HG03196 (cell line): Measurements from ENCODE around the gene DET1.
"Not testable (repeated sequence)": the region's sequence is repeated elsewhere in the genome, so short reads cannot be mapped to it uniquely, and the experiment has no call there.

ENCODE experiments used
- ATAC-seq: cut with Tn5 transposase; IDR thresholded peaks from one replicate; pipeline ENCODE4 v1.9.1; 2021; ENCODE audit not compliant: unreplicated experiment

Gene DET1

GRCh38 chr15:88546248-88547129 lies at the start of gene DET1:
DET1 (minus strand) TSS chr15:88546681; CDS start chr15:88531705, 14,976 bp downstream.
- ATAC-seq, result peak; percentile 99

- ATAC-seq, result no peak
Observed at GRCh38 chr15:88591384-88591783, 44.9 kb upstream of the DET1 start.

DNA sequence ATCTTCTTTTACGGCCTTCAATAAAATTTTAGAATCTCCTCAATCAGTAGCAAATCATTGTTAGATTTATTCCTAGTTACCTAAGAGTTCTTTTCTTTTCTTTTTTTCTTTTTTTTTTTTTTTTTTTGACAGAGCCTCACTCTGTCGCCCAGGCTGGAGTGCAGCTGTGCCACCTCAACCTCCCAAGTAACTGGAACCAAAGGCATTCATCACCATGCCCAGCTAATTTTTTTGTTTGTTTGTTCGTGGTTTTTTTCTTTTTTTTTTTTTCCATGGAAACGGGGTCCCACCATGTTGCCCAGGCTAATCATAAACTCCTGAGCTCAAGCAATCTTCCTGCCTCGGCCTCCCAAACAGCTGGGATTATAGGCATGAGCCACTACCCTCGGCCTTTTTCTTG lies 44.3 kb upstream of the DET1 start:
- ATAC-seq, result no peak

- no peak for ATAC-seq
Observed at GRCh38 chr15:88586401-88587162, 40.1 kb upstream of the DET1 start.

- ATAC-seq, result no peak
Observed at GRCh38 chr15:88580532-88580931, 34.1 kb upstream of the DET1 start.

GRCh38 chr15:88579322-88579721 lies 32.8 kb upstream of the DET1 start:
- ATAC-seq, result no peak

- ATAC-seq, result no peak
Observed at GRCh38 chr15:88574655-88575054, 28.2 kb upstream of the DET1 start.

DNA sequence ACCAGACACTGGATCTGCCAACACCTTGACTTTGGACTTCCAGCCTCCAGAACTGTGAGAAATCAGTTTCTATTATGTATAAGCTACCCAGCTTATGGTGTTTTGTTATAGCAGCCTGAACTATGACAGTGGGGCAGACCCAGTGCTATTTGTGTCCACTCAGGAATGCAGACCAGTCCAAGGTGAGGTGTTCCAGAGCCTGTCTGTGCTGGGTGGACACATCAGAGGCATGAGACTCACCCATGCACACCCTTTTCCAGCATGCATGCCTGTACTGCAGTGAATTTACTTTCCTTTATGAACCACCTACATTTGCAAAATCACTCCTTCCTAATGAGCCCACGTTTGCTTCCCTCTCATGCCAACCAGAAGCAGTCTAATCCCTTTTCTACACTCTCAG lies 27.6 kb upstream of the DET1 start:
- no peak for ATAC-seq

- no peak for ATAC-seq
Observed at GRCh38 chr15:88571852-88572259, 25.4 kb upstream of the DET1 start.

DNA sequence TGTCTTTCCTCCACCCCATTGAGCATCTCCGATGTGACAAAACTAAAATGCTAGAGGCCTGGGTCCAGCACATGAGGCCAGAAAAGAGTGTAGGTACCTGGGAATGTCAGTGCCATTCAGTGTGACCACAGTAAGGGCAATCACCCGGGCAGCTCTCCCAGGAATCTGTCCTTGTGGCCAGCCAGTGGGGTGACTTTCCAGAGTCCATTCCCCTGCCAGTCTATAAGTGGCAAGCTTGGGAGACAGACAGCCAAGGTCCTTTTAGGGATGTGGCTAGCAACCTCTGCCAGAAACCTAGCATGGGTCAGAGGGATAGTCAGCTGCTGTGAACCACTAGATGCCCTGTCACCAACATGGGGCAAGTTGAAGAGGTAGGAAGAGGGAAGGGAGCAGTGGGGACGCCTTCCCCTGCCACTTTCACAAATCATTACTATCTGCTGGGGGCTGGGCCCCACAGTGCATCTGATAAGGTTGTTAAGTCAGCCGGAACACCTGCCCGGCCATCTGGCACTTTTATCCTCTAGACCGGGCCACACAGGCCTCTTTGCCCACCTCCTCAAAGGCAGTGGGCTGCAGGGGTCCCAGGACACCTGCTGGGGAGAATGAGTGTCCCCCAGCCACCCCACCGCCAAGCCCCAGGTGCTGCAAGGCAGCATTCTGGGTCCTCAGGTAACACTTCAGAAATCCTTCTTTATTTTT lies 24.8 kb upstream of the DET1 start:
- no peak for ATAC-seq

GRCh38 chr15:88568589-88568988 lies 22.1 kb upstream of the DET1 start:
- ATAC-seq, result no peak

DNA sequence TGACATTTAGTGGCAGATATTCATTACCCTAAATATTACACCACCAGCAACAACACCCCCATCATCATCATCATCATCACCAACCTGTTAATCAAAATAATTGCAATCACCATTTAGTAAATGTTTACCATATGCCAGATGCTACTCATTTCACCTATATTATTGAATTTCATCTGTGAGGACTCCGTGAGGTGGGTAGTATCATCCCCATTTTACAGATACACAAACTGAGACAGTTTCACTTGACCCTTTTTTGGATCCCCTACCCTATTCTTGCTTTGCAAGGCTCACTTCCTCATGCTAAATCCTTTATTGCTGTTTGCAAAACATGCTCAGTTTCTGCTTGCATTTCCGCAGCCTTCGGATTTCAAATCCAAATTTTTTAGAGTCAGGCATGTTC lies 18.3 kb upstream of the DET1 start:
- no peak for ATAC-seq

GRCh38 chr15:88563638-88564037 lies 17.2 kb upstream of the DET1 start:
- no peak for ATAC-seq

DNA sequence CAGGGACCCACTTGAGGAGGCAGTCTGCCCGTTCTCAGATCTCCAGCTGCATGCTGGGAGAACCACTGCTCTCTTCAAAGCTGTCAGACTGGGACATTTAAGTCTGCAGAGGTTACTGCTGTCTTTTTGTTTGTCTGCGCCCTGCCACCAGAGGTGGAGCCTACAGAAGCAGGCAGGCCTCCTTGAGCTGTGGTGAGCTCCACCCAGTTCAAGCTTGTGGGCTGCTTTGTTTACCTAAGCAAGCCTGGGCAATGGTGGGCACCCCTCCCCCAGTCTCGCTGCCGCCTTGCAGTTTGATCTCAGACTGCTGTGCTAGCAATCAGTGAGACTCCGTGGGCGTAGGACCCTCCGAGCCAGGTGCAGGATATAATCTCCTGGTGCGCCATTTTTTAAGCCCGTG lies 13.1 kb upstream of the DET1 start:
- not testable (repeated sequence) for ATAC-seq

GRCh38 chr15:88558026-88558425 lies 11.5 kb upstream of the DET1 start:
- ATAC-seq, result not testable (repeated sequence)

- ATAC-seq, result not testable (repeated sequence)
Observed at GRCh38 chr15:88548009-88548408, 1.5 kb upstream of the DET1 start.

DNA sequence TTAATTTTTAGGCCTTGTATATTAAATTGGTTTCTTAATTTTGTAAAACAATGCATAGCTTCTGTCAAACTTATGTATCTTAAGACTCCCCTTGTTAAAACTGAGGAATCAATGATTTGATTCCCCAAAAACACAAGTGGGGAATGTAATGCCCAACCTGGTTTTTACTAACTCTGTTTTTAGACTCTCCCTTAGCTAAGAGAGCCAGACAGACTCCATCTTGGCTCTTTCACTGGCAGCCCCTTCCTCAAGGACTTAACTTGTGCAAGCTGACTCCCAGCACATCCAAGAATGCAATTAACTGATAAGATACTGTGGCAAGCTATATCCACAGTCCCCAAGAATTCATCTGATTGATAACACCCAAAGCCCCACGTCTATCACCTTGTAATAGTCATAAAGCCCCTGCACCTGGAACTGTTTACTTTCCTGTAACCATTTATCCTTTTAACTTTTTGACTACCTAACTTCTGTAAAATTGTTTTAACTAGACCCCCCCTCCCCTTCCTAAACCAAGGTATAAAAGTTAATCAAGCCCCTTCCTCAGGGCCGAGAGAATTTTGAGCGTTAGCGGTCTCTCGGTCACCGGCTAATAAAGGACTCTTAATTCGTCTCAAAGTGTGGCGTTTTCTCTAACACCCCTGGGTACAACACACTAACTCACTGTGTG lies 768 bp downstream of the DET1 start:
- not testable (repeated sequence) for ATAC-seq

DNA sequence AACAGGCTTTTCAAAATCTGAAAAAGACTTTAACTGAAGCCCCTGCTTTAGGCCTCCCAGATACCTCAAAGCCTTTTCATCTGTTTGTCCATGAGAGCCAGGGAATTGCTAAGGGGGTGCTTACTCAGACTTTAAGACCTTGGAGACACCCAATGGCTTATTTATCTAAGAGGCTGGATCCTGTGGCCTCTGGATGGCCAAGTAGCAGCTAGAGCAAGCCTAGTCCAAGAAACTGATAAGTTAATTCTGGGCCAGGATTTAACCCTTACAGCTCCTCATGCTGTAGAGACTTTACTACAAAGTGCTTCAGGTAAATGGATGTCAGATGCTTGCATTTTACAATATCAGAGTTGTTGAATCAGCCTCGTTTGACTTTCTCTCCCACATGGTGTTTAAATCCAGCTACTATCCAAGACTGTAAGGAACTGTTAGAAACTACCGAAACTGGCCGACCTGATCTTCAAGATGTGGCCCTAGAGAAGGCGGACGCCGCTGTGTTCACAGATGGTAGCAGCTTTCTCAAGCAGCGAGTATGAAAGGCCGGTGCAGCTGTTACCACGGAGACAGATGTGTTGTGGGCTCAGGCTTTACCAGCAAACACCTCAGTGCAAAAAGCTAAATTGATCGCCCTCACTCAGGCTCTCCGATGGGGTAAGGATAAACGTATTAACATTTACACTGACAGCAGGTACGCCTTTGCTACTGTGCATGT lies 3.3 kb downstream of the DET1 start:
- no peak for ATAC-seq

- ATAC-seq, result no peak
Observed at GRCh38 chr15:88542342-88542733, 4.1 kb downstream of the DET1 start.

DNA sequence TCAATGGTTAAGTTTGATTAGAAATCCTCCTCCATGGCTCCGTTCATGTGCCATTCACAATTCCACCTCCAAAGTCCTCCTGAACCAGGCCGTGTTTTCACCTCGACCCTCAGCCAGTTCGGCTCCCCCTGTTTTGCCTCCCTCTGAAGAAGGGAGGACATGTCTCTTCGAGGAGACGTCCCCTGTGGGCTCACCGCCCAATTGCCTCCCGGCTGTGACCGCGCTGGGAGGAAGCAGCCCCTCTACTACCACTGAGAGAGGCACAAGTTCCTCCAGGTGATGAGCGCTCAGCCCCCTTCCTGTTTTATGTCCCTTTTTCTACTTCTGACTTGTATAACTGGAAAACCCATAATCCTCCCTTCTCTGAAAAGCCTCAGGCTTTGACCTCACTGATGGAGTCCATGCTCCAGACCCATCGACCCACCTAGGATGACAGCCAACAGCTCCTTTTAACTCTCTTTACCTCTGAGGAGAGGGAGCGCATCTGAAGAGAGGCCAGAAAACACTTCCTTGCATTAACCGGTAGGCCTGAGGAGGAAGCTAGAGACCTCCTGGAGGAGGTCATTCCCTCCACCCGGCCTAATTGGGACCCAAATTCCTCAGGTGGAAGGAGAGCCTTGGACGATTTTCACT lies 4.7 kb downstream of the DET1 start:
- ATAC-seq, result no peak
